Breast epithelium (tissue), 3 donors: Measurements from ENCODE around the gene HERC3.
A peak's percentile ranks its signal among the peaks of the same experiment; 100 is the strongest.

Experiments used
- CTCF ChIP-seq, 3 donors: fragments of 450-650 bp; IDR thresholded peaks; one replicate each; pipeline ENCODE4 v1.5.1; 2016 to 2017; ENCODE audit warnings: antibody characterized with exemption in 3 of 3, mild to moderate bottlenecking in 3 of 3, moderate library complexity in 3 of 3
- POLR2AphosphoS5 ChIP-seq, 3 donors: sonication (generic); formaldehyde crosslinking; IDR thresholded peaks; one replicate each; pipeline ENCODE4 v1.6.1; 2017; ENCODE audit warnings: antibody characterized with exemption in 3 of 3

GRCh38 chr4:88672987-88673386 lies 80.7 kb downstream of the HERC3 start:
- TF ChIP-seq CTCF (IDR thresholded peaks at IDR 0.05) (peak in 1 of 3 donors; percentile 27), POLR2AphosphoS5 (IDR thresholded peaks at IDR 0.05) (no peak)
